IPS DF 4.7 (cell line): Measurements from ENCODE around the gene MERTK.
"Not testable (repeated sequence)": the region's sequence is repeated elsewhere in the genome, so short reads cannot be mapped to it uniquely, and the experiment has no call there.

Experiments used
- DNase-seq: peaks from one replicate; pipeline ENCODE4 v3.0.0-alpha.2; 2013; ENCODE audit warnings: low spot score; ENCODE audit errors: extremely low read depth

MERTK gene

DNA sequence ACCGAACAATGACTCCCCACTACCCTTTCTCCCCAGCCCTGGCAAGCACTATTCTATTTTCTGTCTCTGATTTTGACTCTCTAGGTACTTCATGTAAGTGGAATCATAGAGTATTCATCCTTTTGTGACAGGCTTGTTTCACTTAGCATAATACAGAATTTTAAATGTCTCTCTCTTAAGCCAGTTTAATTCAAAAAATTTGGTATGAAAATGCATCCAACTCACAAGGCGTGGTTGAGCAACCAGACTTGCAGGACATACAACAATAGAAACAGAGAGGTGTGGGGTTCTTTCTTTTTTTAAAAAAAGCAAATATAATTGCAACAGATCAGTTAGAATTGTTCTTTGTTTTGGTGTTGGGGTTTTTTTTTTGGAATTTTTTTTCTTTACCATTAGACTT, 109.1 kb downstream of the MERTK start:
- DNase-seq: no peak

DNA sequence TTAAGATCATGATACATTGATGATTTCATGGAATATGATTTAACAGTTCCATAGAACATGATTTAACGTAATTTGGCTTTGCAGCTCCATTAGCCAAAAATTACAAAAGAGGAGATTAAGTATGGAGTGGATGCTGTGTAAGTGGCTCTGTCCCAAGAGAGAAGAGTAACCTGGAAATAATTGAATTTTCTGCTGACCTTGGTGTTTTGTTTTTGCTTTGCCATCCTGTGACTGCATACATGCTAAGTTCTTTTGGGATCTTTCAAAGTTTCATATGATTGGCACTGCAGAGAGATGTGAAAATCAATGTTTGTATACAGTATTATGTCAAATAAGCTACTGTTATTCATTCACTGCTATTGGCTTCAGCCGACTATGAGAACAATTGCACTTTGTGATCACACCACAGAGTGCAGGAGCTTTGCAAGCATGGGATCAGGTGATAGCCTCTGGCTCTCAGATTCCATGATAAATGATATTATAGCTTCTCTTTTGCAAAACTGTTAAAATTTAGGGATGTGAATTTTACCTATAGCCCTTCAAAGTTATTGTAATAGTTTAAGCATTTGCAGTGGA, 110.6 kb downstream of the MERTK start:
- DNase-seq: no peak

DNA sequence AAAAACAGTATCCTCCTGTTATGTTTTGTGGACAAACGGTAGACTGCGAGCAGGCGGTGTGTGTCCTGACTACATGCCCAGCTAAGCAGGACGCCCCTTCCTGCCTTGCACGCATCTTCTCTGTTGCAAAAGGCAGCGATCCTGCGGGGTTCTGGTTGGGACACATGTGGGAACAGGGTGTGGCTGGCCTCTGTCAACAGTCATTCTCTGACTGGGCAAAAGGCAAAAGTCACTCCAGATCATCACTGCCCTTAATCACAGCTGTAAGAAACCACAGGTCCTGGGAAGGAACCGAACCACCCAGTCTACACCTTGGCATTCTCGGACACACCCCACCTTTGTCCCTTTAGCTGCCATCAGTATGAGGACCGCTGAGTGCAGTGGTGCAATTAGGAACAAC, 112.3 kb downstream of the MERTK start:
- no peak for DNase-seq

DNA sequence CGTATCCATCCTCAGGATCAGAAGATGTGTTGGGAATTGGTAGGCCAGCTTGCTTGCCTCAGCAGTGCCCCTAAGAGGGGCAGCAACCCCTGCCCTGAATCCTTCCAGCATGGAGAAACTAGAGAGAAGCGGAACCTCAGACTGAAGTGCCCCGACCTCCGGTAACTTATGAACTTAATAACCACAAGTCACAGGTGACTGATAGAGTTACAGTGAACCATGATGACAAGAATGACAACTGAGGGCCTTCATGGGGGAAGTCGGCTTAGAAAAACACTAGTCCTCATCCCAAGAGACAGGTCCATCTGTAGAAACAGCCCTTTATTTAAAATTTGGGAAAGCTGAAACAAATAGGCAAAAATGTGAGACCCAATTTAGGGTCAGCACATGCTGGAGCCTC, 114.1 kb downstream of the MERTK start:
- DNase-seq: no peak

DNA sequence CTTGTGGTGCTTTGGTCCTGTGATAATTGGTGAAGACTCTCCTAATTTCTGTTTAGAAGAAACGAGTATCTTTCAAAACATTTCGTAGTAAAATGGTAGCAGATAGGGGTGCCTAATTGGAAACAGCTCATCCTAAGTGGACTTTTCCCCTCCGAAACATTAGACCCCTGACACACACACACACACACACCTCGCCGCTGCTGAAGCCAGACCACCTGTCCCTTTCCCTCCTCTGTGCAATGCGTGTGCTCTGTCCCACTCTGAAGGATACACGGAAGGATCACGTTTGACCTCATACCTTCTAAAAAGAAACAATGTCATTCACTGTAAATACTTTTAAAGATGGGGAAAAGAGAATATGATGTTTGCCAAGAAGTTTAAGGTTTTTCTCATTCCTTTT, 120.4 kb downstream of the MERTK start:
- DNase-seq: no peak

DNA sequence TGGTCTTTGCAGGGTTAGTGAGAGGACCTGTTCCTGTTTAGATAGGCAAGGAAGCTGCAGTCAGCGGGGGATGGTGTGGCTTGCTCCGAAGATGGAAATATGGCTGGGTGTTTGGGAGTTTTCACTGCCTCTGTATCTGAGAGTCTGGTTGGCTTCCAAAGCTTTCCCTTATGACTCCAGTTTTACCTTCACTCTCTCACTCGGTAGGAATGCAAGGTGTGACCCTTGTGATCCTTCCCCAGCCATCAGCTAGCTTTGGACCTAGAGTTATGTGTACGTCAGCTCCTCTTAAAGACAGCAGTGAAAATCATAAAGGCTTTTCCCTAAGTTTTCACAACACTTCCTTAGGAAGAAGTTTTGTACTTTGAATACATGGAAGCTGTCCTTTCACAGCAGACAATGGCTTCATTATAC, 121.2 kb downstream of the MERTK start:
- DNase-seq: no peak

DNA sequence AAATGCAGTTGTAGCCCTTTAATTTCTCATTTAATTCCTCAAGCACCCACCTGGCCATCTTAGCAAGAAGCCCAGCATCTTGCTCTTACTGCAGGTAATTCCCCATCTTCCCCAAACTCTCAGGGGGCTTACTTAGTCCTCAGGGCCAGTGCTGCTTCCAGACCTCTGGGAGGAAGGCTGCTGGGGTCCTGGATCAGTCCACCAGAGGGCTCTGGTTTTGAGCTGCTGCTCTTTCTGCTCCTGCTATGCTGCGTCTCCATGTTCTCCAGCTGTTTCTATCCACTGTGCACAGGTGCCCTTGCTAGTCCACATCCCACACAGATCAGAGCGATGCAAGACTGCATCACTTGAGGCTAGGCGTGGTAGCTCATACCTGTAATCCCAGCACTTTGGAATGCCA, 122.2 kb downstream of the MERTK start:
- no peak for DNase-seq

DNA sequence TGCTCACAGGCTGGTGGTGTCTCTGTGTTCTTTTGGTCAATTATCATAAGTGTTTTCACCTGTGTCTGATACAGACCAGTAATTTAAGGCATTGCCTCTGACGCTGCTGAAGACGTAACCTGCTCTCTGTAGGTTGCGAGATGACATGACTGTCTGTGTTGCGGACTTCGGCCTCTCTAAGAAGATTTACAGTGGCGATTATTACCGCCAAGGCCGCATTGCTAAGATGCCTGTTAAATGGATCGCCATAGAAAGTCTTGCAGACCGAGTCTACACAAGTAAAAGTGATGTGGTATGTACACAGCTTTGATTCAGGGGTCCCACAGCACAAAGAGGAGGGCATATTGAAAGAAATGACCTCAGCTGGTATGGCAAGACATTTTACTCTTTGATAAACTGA, 122.9 kb downstream of the MERTK start:
- no peak for DNase-seq

DNA sequence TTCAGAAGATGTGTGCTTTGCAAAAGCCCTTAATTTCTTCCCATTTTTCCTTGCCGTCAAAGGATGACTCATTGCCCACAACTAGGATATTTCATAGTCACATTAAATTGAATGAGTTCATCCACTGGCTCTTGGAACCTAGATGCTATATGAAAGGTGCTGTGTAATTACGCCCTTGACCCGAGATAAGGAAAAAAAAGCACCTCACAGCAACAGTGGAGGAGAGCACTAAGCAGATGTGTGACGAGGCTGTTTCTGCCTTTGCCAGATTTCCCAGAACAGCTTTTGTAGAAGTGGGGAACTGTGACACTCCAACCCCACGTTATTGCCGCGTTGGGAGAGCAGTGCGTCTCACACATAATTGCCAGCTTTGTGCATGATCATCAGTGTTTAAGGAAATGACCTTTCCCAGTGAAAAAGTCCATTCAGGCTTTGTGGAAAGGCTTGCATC, 123.4 kb downstream of the MERTK start:
- no peak for DNase-seq

DNA sequence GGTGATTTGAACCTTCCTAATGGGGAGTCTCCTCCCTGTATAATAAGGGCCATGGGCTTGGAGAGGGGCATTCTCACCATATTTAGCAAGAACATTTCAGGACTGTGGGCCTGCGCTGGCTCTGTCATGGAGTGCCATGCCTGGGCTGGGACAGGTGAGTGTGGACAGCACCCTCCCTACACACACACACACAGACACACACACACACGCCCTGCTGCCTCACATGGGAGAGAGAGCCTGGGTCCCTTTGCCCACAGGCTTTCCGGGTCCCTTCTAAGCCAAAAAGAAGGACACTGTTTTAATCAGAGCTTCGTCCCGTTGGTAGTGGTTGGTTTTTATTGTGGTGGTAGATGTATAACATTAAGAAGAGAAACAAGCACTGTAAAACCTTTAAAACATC, 125.3 kb downstream of the MERTK start:
- no peak for DNase-seq

DNA sequence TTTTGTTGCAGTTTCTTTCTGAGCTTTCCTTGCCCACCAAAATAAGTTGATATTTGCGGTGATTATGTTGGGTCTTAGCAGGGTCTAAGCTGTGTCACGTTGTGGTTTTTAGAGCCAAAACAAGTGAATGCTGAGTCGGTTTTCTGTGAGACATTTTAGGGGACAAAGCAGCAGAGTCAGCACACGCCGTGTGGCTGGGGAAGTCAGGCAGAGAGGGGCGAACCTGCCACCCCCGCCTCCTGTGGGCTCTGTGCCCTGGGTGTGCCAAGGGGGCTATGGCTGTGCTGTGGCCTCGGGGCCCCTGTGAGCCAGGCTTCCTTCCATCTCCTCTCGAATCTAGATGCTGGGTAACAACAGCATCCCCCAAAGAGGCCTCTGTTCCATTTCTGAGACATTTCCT, 125.8 kb downstream of the MERTK start:
- DNase-seq: no peak

DNA sequence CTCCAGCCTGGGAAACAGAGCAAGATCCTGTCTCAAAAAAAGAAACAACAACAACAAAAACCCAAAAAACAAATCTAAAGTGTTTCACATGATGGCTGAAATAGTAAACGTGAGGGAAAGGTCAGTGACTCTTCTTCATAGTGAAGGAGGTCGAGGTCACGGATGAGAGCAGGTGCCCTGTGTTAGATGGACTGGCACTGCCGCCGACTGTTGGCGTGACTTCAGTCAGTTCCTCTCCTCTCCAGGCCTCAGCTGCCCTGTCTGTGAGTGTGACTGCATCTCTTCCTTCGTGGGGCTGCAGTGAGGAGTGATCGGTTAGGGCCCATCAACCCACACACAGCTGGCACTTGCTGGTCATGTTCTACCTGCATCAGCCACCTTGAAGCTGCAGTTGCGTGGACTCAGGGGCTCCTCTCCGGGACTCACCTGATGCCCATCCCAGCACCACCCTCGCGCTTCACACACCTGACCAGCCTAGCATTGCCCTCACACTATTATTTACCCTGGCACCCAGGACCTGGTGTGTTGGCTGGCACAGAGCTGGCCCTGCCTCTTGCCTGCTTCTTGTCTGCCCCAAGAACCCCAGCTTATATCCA, 126.6 kb downstream of the MERTK start:
- no peak for DNase-seq

DNA sequence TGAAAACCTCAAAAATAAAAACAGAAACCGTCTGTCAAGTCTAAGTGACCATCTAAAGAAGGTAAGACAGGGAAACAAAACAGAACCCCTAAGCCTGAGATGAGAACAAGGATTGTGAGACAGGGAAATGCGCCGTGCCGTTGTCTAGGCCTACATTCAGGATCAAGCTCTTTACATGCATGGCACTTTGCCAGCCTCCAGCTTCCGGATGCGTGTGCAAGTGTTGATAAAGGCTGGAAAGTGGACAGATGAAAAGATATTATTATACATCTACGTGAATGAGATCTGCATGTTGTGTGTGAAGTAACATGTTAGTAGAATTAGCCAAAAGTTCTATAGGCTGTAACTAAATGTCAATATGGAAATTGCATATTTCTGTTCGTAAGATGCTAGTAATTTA, 128.1 kb downstream of the MERTK start:
- DNase-seq: no peak

DNA sequence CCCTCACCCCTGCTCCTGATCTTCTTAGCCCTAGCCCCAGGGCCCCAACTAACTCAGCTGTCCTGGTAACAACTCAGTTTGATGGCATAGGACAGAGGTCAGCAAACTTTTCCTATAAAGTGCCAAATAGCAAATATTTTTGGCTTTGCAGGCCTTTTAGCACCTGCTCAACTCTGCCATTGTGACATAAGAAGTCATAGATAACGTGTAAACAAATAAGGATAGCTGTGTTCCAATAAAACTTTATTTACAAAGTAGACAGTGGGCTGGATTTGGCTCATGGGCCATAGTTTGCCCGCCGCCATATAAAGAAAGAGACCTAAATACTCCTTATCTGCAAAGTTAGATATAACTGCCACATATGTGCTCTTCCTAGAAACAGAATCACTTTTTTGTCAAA, 129.4 kb downstream of the MERTK start:
- no peak for DNase-seq

DNA sequence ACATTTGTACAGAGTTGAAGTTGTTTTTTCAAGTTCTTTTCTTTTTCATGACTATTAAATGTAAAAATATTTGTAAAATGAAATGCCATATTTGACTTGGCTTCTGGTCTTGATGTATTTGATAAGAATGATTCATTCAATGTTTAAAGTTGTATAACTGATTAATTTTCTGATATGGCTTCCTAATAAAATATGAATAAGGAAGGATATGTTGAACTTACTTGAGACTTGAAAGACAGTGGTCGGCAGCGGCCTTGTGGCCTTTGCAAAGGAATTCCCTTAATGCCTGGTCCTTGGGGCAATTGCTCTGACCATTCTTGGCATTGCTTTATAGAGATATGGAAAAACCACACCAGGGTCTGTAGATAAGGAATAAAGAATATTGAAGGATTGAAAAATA, 130.8 kb downstream of the MERTK start:
- no peak for DNase-seq

DNA sequence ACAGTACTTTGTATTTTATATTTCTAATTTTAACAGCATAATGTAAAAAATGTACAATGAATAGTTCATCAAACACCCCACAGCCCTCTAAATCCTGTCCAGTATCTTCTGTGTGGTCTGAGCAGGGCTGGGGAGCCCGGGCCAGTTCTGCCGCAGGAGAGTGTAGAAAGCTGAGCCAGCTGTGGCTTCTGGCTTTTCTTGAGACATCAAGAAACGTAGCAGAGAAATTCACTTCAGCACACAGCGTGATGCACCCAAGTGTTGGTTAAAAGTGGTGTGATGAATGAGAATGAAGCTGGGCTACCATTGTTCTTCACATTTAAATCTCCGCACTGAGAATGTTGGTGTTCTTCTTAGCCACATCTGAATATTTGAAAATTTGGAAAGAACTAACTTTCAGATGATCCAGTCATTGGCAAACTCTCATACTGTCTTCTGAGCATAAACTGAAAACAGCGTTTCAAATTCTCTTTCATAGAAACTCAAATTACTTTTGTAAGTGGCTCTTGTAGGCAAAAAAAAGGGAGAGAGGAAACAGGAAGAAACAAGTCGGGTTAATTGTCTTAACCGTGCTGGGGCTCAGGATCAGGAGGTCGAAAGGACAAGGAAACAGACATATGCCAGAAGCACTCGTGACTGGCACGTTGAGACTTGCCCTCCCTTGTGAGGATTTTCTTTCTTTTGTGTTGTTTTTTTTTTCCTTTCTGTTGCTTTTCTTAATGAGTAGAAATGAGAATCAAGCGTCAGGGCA, 133.2 kb downstream of the MERTK start:
- no peak for DNase-seq

DNA sequence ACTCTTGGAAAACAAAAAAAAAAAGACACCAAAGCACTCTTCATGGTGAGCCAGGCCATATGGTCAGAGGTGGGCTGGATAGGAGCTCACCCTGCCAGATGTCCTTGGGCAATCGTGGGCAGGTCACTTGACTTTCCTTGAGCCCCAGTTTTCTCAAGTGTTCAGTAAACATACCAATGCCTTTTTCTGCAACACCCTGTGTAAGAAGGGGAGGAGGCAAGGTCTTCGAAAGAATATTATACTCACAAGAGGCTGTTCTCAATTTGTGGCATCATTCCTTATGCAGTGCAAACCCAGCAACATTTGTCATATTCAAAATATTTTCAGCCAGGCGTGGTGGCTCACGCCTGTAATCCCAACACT, 133.8 kb downstream of the MERTK start:
- DNase-seq: no peak

DNA sequence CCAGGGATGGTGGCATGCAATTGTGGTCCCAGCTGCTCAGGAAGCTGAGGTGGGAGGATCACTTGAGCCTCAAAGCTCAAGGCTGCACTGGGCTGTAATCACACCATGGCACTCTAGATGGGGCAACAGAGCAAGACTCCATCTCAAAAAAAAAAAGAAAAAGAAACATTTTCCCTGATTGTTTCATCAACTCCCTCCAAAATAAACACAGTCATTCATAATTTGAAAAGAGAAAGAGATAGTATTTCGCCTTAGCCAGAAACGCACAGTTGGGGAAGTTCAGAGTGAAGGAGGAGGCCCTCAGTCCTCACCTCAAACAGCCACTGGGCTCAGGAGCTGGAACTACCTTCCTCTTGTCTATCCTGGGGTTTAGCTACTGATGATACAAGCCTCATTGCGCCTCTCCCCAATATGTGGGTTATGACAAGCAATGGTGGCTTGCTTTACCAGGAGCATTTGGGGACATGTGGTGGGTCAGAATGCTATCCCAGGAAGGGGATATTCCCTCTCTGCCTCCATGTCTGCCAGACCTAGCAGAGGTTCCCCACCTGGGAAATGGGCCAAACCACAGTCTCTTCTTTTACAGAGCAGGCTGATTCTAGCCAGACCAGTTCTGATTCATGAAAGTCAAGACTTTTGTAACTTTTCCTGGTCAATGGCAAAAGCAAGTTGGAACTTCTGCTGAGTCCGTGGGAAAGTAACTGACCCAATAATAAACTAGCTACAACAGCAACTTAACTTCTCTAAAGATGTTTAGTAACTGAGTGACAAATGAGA, 134.5 kb downstream of the MERTK start:
- DNase-seq: no peak

DNA sequence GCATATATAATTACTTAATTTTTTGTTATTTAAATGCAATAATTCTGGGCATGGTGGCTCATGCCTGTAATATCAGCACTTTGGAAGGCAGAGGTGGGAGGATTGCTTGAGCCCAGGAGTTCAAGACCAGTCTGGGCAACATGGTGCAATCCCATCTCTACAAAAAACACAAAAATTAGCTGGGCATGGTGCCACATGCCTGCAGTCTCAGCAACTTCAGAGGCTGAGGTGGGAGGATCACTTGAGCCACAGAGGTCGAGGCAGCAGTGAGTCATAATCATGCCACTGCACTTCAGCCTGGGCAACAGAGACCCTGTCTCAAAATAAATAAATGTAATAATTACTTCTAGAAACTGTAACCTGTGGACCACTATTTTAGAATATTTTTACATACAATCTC, 135.2 kb downstream of the MERTK start:
- no peak for DNase-seq

DNA sequence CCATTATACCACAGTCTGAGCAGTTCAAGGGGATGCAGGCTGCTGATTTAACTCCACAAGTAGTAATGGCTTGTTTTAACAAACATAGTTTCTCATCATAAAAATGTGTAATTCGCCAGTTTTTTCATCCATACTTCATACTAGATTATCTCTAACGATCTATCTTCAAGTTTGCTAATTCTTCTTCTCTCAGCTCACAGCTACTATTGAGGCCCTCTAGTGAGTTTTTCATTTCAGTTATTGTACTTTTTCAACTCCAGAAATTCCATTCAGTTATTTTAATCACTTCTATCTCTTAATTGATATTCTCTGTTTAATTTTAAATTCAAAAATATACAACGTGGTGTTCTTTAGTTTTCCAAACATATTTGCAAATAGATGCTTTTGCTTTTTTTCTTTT, 136.5 kb downstream of the MERTK start:
- DNase-seq: no peak

DNA sequence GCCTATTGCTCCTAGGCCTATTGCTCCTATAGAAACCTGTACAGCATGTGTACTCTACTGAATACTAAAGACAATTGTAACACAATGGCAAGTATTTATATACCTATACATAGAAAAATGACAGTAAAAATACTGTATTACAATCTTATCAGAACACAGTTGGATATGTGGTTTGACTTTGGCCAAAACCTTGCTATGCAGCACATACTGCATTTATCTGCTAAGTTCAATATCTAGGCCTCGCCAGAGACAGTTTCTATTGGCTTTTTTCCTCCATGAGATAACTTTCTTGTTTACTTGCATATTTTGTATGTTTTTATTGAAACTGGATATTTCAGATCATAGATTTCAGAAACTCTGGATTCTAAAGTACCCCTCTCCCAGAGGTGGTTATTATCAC, 137.4 kb downstream of the MERTK start:
- DNase-seq: no peak

DNA sequence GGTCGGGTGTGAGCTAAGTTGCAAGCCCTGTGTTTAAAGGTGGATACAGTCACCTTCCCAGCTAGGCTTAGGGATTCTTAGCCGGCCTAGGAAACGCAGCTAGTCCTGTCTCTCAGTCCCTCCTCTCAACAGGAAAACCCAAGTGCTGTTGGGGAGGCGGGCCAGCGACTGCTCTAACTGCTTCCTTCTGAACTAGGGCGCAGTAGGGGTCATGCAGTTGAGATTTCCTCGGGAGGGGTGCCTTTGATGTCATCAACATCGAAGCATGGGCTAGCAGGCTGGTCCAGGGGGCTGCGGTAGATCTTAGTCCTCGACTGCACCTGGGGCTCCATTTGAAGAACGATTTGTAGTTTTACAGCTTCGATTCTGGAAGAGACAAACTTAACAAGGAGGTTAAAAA, 141.1 kb downstream of the MERTK start:
- not testable (repeated sequence) for DNase-seq
